ENCODE measurements around the gene CIAO2B.

DNA sequence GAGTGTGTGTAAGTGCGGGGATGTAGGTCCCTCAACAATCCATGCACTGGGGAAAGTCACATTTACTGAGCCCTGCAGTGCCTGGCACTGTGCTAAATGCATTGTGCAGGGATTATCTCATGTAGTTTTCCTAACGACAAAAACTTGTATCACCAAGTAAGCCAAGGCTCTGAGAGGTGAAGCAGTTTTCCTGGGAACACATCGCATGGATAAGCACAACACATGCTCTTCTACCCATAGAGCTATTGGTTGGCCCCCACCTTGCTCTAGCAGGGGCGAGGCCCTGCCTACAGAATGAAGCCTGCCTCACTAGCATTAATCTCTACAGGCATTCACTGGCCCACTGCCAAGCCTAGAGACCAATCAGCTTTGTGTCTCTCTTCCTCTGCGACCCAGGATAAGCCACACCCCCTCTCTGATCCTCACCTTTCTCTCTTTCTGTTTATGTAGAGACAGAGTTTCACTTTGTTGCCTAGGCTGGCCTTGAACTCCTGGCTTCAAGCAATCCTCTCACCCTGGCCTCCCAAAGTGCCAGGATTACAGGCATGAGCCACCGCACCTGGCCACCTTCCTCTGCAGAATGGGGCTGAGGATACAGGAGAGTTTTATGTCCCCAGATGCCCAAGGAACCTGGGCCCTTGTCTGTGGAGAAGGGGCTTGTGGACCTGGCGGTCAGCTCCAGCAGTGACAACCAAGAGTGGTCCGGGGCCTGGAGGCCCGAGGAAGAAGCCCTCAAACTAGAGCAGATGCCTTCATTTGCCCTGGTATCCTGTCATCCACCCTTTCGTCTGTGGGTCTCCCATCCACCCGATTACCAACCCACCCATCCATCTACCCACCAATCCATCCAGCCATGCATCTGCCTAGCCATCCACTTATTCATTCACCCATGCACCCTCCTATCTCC is 28.3 kb downstream of the CIAO2B start:
- TF ChIP-seq, protein P1, sequence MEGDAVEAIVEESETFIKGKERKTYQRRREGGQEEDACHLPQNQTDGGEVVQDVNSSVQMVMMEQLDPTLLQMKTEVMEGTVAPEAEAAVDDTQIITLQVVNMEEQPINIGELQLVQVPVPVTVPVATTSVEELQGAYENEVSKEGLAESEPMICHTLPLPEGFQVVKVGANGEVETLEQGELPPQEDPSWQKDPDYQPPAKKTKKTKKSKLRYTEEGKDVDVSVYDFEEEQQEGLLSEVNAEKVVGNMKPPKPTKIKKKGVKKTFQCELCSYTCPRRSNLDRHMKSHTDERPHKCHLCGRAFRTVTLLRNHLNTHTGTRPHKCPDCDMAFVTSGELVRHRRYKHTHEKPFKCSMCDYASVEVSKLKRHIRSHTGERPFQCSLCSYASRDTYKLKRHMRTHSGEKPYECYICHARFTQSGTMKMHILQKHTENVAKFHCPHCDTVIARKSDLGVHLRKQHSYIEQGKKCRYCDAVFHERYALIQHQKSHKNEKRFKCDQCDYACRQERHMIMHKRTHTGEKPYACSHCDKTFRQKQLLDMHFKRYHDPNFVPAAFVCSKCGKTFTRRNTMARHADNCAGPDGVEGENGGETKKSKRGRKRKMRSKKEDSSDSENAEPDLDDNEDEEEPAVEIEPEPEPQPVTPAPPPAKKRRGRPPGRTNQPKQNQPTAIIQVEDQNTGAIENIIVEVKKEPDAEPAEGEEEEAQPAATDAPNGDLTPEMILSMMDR (IDR thresholded peaks at IDR 0.05; ENCODE audit: poor library complexity, severe bottlenecking) = no peak
- no peak for TF ChIP-seq EZH2 (IDR thresholded peaks at IDR 0.05; ENCODE audit: borderline replicate concordance, insufficient read depth, low read length, poor library complexity, severe bottlenecking)
